HepG2 (cell line): Measurements from ENCODE around the gene PPP1R12B. TPM values are rescaled to one million over a fixed set of nuclear protein-coding genes. Genes with fewer than 3 reads are reported as not detected.

Source experiments
- AKAP8 ChIP-seq: sonication (generic); formaldehyde crosslinking; IDR thresholded peaks from 2 replicates; pipeline ENCODE4 v1.5.1; 2020; ENCODE audit warnings: mild to moderate bottlenecking, missing genetic modification reagents
- BCL3 ChIP-seq: sonication (generic); formaldehyde crosslinking; IDR thresholded peaks from 2 replicates; pipeline ENCODE4 v1.5.1; 2020; ENCODE audit warnings: mild to moderate bottlenecking, missing genetic modification reagents, moderate library complexity
- CHCHD3 ChIP-seq: sonication (generic); formaldehyde crosslinking; IDR thresholded peaks from 2 replicates; pipeline ENCODE4 v1.8.0; 2022; ENCODE audit warnings: mild to moderate bottlenecking, missing genetic modification reagents, moderate library complexity
- DNMT3B ChIP-seq: conservative IDR thresholded peaks from 2 replicates; pipeline ENCODE4 v1.6.1; 2016; ENCODE audit warnings: missing biosample characterization, control low read depth
- ELK4 ChIP-seq: sonication (generic); formaldehyde crosslinking; IDR thresholded peaks from 2 replicates; pipeline ENCODE4 v1.9.0; 2021; ENCODE audit warnings: missing genetic modification reagents, borderline replicate concordance
- HNRNPL ChIP-seq: fragments of 200-400 bp; formaldehyde crosslinking; IDR thresholded peaks from 2 replicates; pipeline ENCODE4 v1.6.1; 2017; ENCODE audit warnings: mild to moderate bottlenecking, low read depth, low read length
- MIER3 ChIP-seq: IDR thresholded peaks from 2 replicates; pipeline ENCODE4 v1.6.1; 2016; ENCODE audit warnings: missing compliant biosample characterization, borderline replicate concordance
- NR2F2 ChIP-seq: IDR thresholded peaks from 2 replicates; pipeline ENCODE4 v1.6.1; 2012; ENCODE audit warnings: low read depth, inconsistent platforms, borderline replicate concordance
- SIX1 ChIP-seq: sonication (generic); formaldehyde crosslinking; IDR thresholded peaks from 2 replicates; pipeline ENCODE4 v1.4.0; 2020; ENCODE audit warnings: missing genetic modification reagents, borderline replicate concordance
- SMC3 ChIP-seq: IDR thresholded peaks from 2 replicates; pipeline ENCODE4 v1.6.1; 2011; ENCODE audit warnings: low read length, improper control_type of control experiment
- SP4 ChIP-seq: sonication (generic); formaldehyde crosslinking; IDR thresholded peaks from 2 replicates; pipeline ENCODE4 v1.8.1; 2023; ENCODE audit warnings: mild to moderate bottlenecking, missing genetic modification reagents
- ZBTB37 ChIP-seq: sonication (generic); formaldehyde crosslinking; IDR thresholded peaks from 2 replicates; pipeline ENCODE4 v1.4.0; 2020; ENCODE audit warnings: mild to moderate bottlenecking, missing genetic modification reagents
- ZBTB4 ChIP-seq: sonication (generic); formaldehyde crosslinking; IDR thresholded peaks from 2 replicates; pipeline ENCODE4 v1.4.0; 2020; ENCODE audit warnings: missing genetic modification reagents, mild to moderate bottlenecking, borderline replicate concordance
- ZNF367 ChIP-seq: sonication (generic); formaldehyde crosslinking; IDR thresholded peaks from 2 replicates; pipeline ENCODE4 v1.4.0; 2020; ENCODE audit warnings: missing genetic modification reagents, borderline replicate concordance
- polyA plus RNA-seq, 8 experiments: library from polyadenylated mRNA; depleted of rRNA in 3 of 8; stranded (reverse) in 7 of 8; unstranded in 1 of 8; fragments of >200 nt; fragmentation: Illumina TruSeq in 4 of 8; extraction: Trizol in 4 of 8; gene quantifications; 2 replicates each; pipeline versions ENCODE4 v1.2.1 to v1.2.3, GENCODE V29; 2011 to 2016; ENCODE audit warnings: low read depth in 4 of 8, missing spikeins in 1 of 8, mixed read lengths in 1 of 8; ENCODE audit not compliant: insufficient read depth in 1 of 8
- total RNA-seq, 5 experiments: library from RNA; depleted of rRNA; stranded (reverse); fragments of >200 nt; fragmentation: Illumina TruSeq; extraction: Trizol; gene quantifications; 2 replicates each; pipeline ENCODE4 v1.2.3, GENCODE V29; 2016; ENCODE audit warnings: low read depth in 1 of 5
- TF ChIP-seq, protein P1 (sequence below): sonication (generic); formaldehyde crosslinking; IDR thresholded peaks from 2 replicates; pipeline ENCODE4 v1.4.0; 2020; ENCODE audit warnings: missing genetic modification reagents, mild to moderate bottlenecking, borderline replicate concordance
- TF ChIP-seq, protein P2 (sequence below), 2 experiments: sonication (generic) in 1 of 2; formaldehyde crosslinking in 1 of 2; IDR thresholded peaks; 2 replicates each; pipeline versions ENCODE4 v1.4.0 to v1.6.1; 2018 to 2020; ENCODE audit warnings: missing genetic modification reagents in 2 of 2, borderline replicate concordance in 1 of 2, low read depth in 1 of 2, mild to moderate bottlenecking in 1 of 2, missing biosample characterization in 1 of 2

The PPP1R12B gene
- total and polyA plus RNA-seq, 2 of the 13 experiments (the other 11 are each of a cell fraction or from before 2014, with no cell fraction given) = 12.0 to 13.6 TPM

DNA sequence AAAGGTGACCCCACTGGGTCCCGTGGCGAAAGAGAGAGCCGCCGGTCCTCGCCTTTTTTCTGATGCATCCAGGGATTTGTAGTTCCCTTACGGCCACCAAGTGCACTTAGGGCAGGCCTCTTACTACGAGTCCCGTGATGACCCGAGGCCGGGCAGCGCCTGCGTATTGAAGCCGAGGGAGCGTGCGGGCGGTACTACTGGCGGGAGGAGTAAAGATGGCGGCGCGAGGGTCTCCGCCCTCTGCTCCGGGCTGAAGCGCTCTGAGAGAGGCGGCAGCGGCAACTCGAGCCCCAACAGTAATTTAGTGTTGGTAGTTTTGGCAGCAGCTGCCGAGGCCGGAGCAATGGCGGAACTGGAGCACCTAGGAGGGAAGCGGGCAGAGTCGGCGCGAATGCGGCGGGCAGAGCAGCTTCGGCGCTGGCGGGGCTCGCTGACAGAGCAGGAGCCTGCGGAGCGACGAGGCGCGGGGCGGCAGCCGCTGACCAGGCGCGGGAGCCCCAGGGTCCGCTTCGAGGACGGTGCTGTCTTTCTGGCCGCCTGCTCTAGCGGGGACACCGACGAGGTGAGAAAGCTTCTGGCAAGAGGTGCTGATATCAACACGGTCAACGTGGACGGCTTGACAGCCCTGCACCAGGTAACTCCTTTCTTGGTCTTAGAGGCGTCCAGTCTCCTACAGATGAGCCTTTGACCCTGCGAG is at the start of gene PPP1R12B (continued):
- 0 out of 2 replicates have a peak, but pooled peaks have one; percentile 50 for TF ChIP-seq ZBTB37
- TF ChIP-seq, protein P1, sequence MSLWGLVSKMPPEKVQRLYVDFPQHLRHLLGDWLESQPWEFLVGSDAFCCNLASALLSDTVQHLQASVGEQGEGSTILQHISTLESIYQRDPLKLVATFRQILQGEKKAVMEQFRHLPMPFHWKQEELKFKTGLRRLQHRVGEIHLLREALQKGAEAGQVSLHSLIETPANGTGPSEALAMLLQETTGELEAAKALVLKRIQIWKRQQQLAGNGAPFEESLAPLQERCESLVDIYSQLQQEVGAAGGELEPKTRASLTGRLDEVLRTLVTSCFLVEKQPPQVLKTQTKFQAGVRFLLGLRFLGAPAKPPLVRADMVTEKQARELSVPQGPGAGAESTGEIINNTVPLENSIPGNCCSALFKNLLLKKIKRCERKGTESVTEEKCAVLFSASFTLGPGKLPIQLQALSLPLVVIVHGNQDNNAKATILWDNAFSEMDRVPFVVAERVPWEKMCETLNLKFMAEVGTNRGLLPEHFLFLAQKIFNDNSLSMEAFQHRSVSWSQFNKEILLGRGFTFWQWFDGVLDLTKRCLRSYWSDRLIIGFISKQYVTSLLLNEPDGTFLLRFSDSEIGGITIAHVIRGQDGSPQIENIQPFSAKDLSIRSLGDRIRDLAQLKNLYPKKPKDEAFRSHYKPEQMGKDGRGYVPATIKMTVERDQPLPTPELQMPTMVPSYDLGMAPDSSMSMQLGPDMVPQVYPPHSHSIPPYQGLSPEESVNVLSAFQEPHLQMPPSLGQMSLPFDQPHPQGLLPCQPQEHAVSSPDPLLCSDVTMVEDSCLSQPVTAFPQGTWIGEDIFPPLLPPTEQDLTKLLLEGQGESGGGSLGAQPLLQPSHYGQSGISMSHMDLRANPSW (CRISPR knock-in tag) = no peak; the same call in 1 of the 2 replicates
- TF ChIP-seq, protein P2, sequence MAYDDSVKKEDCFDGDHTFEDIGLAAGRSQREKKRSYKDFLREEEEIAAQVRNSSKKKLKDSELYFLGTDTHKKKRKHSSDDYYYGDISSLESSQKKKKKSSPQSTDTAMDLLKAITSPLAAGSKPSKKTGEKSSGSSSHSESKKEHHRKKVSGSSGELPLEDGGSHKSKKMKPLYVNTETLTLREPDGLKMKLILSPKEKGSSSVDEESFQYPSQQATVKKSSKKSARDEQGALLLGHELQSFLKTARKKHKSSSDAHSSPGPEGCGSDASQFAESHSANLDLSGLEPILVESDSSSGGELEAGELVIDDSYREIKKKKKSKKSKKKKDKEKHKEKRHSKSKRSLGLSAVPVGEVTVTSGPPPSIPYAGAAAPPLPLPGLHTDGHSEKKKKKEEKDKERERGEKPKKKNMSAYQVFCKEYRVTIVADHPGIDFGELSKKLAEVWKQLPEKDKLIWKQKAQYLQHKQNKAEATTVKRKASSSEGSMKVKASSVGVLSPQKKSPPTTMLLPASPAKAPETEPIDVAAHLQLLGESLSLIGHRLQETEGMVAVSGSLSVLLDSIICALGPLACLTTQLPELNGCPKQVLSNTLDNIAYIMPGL (CRISPR knock-in tag; IDR thresholded peaks at IDR 0.05; ENCODE audit: borderline replicate concordance in 1 of 2, low read depth in 1 of 2) = peak; percentile 78 to 84; a peak in 3 of 4 replicates
- no peak for TF ChIP-seq SIX1 (CRISPR knock-in tag)
- no peak for TF ChIP-seq AKAP8 (CRISPR knock-in tag)
- TF ChIP-seq ZNF367 (CRISPR knock-in tag) = 0 out of 2 replicates have a peak, but pooled peaks have one; percentile 20
- no peak for TF ChIP-seq MIER3 (CRISPR knock-in tag)
- TF ChIP-seq BCL3 (CRISPR knock-in tag) = peak; percentile 91
- no peak for TF ChIP-seq DNMT3B (CRISPR knock-in tag)
- no peak for TF ChIP-seq SP4 (CRISPR knock-in tag)
- no peak for TF ChIP-seq ELK4 (CRISPR knock-in tag)
- no peak for TF ChIP-seq CHCHD3 (CRISPR knock-in tag)
- TF ChIP-seq NR2F2 = 0 out of 2 replicates have a peak, but pooled peaks have one; percentile 48
- no peak for TF ChIP-seq HNRNPL
- no peak for TF ChIP-seq SMC3
- TF ChIP-seq ZBTB4 = peak; percentile 90; the same call in 1 of the 2 replicates
